ENCODE measurements around the gene CHN2. TPM values are rescaled to one million over a fixed set of nuclear protein-coding genes. Genes with fewer than 3 reads are reported as not detected.

Gene CHN2
- total RNA-seq, 1 donor from 2014 or later: 36.1 TPM

- peaks cover 9% of the 10 kb centered on the region for H3K4me1 ChIP-seq
- DNase-seq: no peak
- no peaks in the 10 kb centered on the region for H3K9me3 ChIP-seq (replicated peaks)
- H3K27ac ChIP-seq (replicated peaks): no peak overlapping the region
- H3K27me3 ChIP-seq (ENCODE audit: low read depth): no peaks in the 10 kb centered on the region
- H3K36me3 ChIP-seq: peaks cover 32% of the 10 kb centered on the region
- no peak for TF ChIP-seq CTCF (IDR thresholded peaks at IDR 0.05; ENCODE audit: borderline replicate concordance)
- intact Hi-C loops (cut with micrococcal nuclease): no loop called here
- no peak overlapping the region for H3K4me3 ChIP-seq
Measured at GRCh38 chr7:29396563-29396962, 202.0 kb downstream of the CHN2 start.

- H3K27me3 ChIP-seq (ENCODE audit: low read depth): no peaks in the 10 kb centered on the region
- peaks cover 32% of the 10 kb centered on the region for H3K36me3 ChIP-seq
- DNase-seq: no peak
- H3K4me3 ChIP-seq: no peak overlapping the region
- H3K27ac ChIP-seq (replicated peaks): no peak overlapping the region
- intact Hi-C loops (cut with micrococcal nuclease): no loop called here
- TF ChIP-seq CTCF (IDR thresholded peaks at IDR 0.05; ENCODE audit: borderline replicate concordance): no peak
- H3K9me3 ChIP-seq (replicated peaks): no peaks in the 10 kb centered on the region
- H3K4me1 ChIP-seq: peaks cover 9% of the 10 kb centered on the region
Measured at GRCh38 chr7:29397398-29397797, 202.8 kb downstream of the CHN2 start.

GRCh38 chr7:29398011-29398410 lies 203.4 kb downstream of the CHN2 start:
- no peaks in the 10 kb centered on the region for H3K9me3 ChIP-seq (replicated peaks)
- intact Hi-C loops (cut with micrococcal nuclease): no loop called here
- no peak overlapping the region for H3K4me3 ChIP-seq
- no peak for TF ChIP-seq CTCF (IDR thresholded peaks at IDR 0.05; ENCODE audit: borderline replicate concordance)
- H3K27ac ChIP-seq (replicated peaks): no peak overlapping the region
- H3K4me1 ChIP-seq: peaks cover 9% of the 10 kb centered on the region
- no peak for DNase-seq
- no peaks in the 10 kb centered on the region for H3K27me3 ChIP-seq (ENCODE audit: low read depth)
- H3K36me3 ChIP-seq: peaks cover 32% of the 10 kb centered on the region

- Histone ChIP-seq H3K9me3 (replicated peaks) (no peaks in the 10 kb centered on the region), H3K36me3 (peaks cover 32% of the 10 kb centered on the region), H3K27ac (replicated peaks) (no peak overlapping the region), H3K27me3 (ENCODE audit: low read depth) (no peaks in the 10 kb centered on the region), H3K4me3 (no peak overlapping the region), H3K4me1 (no peaks in the 10 kb centered on the region)
- DNase-seq: no peak
- intact Hi-C loops (cut with micrococcal nuclease): loop anchor here (10.0 kb wide), 1 partner anchor 216 kb away; no protein-coding TSS in a partner anchor
- no peak for TF ChIP-seq CTCF (IDR thresholded peaks at IDR 0.05; ENCODE audit: borderline replicate concordance)
Measured at GRCh38 chr7:29400437-29400836, 205.9 kb downstream of the CHN2 start.

GRCh38 chr7:29401769-29402168 lies 207.2 kb downstream of the CHN2 start:
- H3K27me3 ChIP-seq (ENCODE audit: low read depth): no peaks in the 10 kb centered on the region
- no peak overlapping the region for H3K4me3 ChIP-seq
- no peaks in the 10 kb centered on the region for H3K4me1 ChIP-seq
- H3K9me3 ChIP-seq (replicated peaks): no peaks in the 10 kb centered on the region
- intact Hi-C loops (cut with micrococcal nuclease): loop anchor here (10.0 kb wide), 1 partner anchor 217 kb away; no protein-coding TSS in a partner anchor
- H3K36me3 ChIP-seq: peaks cover 32% of the 10 kb centered on the region
- no peak overlapping the region for H3K27ac ChIP-seq (replicated peaks)
- no peak for DNase-seq
- TF ChIP-seq CTCF (IDR thresholded peaks at IDR 0.05; ENCODE audit: borderline replicate concordance): no peak
